ENCODE data around the gene ALDH3B2. TPM values are rescaled to one million over a fixed set of nuclear protein-coding genes. Genes with fewer than 3 reads are reported as not detected.
"Not testable (repeated sequence)": the region's sequence is repeated elsewhere in the genome, so short reads cannot be mapped to it uniquely, and the experiment has no call there.

Gene ALDH3B2
- total RNA-seq, 1 donor from 2014 or later, result 3.1 TPM

DNA sequence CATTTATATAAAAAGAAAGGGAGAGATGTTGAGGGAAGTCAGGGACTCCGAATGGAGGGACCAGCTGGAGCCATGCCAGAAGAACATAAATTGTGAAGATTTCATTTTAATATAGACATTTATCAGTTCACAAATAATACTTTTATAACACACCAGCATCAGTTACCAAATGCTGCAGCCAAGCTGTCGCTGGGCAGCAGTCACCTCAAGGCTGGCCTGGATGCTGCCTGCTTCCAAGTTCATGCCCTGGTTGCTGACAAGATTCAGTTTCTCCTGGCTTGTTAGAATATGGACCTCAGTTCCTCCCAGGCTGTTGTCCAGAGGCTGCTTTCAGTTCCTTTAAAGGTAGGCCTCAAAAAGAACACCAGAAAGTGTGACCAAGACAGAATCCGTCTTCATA, 30.8 kb upstream of the ALDH3B2 start:
- peaks cover 2% of the 10 kb centered on the region for H3K36me3 Mint-ChIP-seq

DNA sequence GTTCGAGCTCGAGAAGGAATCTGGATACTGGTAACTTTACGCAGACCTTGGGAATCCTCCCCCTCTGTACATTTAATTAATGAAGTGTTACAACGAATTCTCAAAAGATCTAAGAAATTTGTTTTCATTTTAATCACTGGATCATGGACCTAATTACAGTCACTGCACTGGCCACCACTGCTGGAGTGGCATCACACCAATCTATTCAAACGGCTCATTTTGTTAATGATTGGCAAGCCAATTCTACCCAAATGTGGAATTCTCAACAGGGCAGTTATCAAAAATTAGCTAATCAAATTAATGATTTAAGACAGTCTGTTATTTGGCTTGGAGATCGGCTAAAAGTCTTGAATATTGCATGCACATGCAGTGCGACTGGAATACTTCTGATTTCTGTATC, 30.1 kb upstream of the ALDH3B2 start:
- H3K36me3 Mint-ChIP-seq, result peaks cover 5% of the 10 kb centered on the region
- no peak for DNase-seq (ENCODE audit: low spot score in 2 of 2, unreplicated experiment in 2 of 2)
- TF ChIP-seq, protein P1, sequence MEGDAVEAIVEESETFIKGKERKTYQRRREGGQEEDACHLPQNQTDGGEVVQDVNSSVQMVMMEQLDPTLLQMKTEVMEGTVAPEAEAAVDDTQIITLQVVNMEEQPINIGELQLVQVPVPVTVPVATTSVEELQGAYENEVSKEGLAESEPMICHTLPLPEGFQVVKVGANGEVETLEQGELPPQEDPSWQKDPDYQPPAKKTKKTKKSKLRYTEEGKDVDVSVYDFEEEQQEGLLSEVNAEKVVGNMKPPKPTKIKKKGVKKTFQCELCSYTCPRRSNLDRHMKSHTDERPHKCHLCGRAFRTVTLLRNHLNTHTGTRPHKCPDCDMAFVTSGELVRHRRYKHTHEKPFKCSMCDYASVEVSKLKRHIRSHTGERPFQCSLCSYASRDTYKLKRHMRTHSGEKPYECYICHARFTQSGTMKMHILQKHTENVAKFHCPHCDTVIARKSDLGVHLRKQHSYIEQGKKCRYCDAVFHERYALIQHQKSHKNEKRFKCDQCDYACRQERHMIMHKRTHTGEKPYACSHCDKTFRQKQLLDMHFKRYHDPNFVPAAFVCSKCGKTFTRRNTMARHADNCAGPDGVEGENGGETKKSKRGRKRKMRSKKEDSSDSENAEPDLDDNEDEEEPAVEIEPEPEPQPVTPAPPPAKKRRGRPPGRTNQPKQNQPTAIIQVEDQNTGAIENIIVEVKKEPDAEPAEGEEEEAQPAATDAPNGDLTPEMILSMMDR (IDR thresholded peaks at IDR 0.05; ENCODE audit: unreplicated experiment), result no peak
- H3K27ac Mint-ChIP-seq, result no peak overlapping the region
- peaks cover 5% of the 10 kb centered on the region for H3K4me1 Mint-ChIP-seq
- peaks cover 8% of the 10 kb centered on the region for H3K9me3 Mint-ChIP-seq
- H3K27me3 Mint-ChIP-seq (ENCODE audit: low read depth), result peaks cover 18% of the 10 kb centered on the region
- H3K4me3 Mint-ChIP-seq, result no peak overlapping the region

More for the DNA sequence above, 30.8 kb upstream of the ALDH3B2 start:
- no peak for DNase-seq (ENCODE audit: low spot score in 2 of 2, unreplicated experiment in 2 of 2)
- Mint-ChIP-seq H3K4me3 (no peak overlapping the region), H3K4me1 (peaks cover 5% of the 10 kb centered on the region), H3K9me3 (peaks cover 4% of the 10 kb centered on the region), H3K27me3 (ENCODE audit: low read depth) (peaks cover 22% of the 10 kb centered on the region), H3K27ac (no peak overlapping the region)
- TF ChIP-seq, protein P1 (IDR thresholded peaks at IDR 0.05; ENCODE audit: unreplicated experiment), result no peak

DNA sequence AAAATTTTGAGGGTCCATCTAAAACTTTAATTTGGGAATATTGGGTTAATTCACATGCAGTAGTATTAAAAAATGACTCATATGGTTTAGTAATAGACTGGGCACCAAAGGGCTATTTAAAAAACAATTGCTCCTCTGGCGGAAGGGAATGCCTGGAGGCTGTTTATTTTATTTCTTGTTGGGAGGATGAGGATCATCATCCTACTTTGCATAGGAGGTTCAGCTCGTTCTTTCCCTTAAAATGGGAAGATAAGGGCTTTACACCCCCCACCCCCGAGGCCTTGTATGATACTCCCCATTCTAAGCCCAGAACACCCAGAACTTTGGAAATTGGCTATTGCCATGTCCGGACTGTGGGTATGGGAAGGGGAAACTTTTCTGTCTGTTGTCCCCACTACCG, 29.3 kb upstream of the ALDH3B2 start:
- not testable (repeated sequence) for H3K4me1 Mint-ChIP-seq; H3K4me3 Mint-ChIP-seq; DNase-seq (ENCODE audit: low spot score in 2 of 2, unreplicated experiment in 2 of 2); H3K27ac Mint-ChIP-seq; H3K36me3 Mint-ChIP-seq
- Mint-ChIP-seq H3K27me3 (ENCODE audit: low read depth) (peaks cover 11% of the 10 kb centered on the region), H3K9me3 (peaks cover 15% of the 10 kb centered on the region)

DNA sequence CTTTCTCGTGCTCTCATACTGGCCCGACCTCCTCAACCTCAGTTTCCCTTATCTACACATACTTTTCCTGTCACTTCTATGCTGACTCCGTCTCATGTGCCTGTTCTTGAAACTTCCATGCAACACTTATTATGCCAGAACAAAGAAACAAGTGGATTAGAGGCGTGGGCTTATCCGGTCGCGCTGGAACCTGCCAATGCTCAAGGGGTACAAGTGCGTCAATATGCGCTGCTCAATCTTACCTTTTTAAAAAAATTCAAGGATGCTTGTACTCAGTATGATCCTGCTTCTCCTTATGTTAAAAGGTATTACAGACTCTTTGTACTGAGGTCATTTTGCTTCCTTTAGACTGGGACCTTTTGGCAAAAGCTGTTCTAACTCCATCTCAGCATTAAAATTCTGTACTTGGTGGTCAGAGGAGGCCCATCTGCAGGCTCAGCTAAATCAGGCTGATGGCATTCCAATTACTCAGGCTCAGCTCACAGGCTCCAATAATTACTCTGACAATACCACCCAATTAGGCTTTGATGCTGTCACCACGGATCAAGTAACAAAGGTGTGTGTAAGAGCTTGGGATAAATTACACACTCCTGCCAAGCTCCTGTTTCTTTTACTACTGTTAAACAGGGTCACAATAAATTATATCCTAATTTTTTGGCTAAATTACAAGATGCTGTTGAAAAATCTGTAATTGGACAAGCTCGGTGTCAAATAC, 26.3 kb upstream of the ALDH3B2 start:
- no peak overlapping the region for H3K27ac Mint-ChIP-seq
- TF ChIP-seq, protein P1 (IDR thresholded peaks at IDR 0.05; ENCODE audit: unreplicated experiment), result no peak
- H3K9me3 Mint-ChIP-seq, result peaks cover 20% of the 10 kb centered on the region
- H3K4me1 Mint-ChIP-seq, result peaks cover 5% of the 10 kb centered on the region
- peaks cover 11% of the 10 kb centered on the region for H3K27me3 Mint-ChIP-seq (ENCODE audit: low read depth)
- peaks cover 9% of the 10 kb centered on the region for H3K36me3 Mint-ChIP-seq
- DNase-seq (ENCODE audit: low spot score in 2 of 2, unreplicated experiment in 2 of 2), result no peak
- no peak overlapping the region for H3K4me3 Mint-ChIP-seq

DNA sequence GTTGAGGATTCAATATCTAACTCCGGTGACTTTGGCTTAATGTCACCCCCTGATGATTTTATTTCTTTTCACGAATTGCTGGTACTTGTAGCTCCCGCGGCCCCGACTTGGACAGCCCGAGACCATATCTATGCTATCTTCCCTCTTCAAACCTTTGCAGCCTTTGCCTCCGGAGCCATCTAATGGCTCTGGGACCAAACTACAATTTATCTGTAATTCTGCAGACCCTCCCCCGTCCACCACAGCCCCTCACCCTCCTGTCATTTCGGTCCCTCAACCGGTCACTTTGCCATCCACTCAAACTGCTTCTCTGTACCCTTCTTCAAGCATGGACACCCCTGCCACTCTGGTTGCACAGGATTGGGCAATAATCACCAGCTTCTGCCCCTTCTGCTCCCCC, 25.7 kb upstream of the ALDH3B2 start:
- TF ChIP-seq, protein P1 (IDR thresholded peaks at IDR 0.05; ENCODE audit: unreplicated experiment), result no peak
- H3K27ac Mint-ChIP-seq, result no peak overlapping the region
- no peak overlapping the region for H3K4me3 Mint-ChIP-seq
- H3K9me3 Mint-ChIP-seq, result peaks cover 20% of the 10 kb centered on the region
- DNase-seq (ENCODE audit: low spot score in 2 of 2, unreplicated experiment in 2 of 2), result no peak
- H3K27me3 Mint-ChIP-seq (ENCODE audit: low read depth), result peaks cover 11% of the 10 kb centered on the region
- H3K36me3 Mint-ChIP-seq, result peaks cover 9% of the 10 kb centered on the region
- peaks cover 5% of the 10 kb centered on the region for H3K4me1 Mint-ChIP-seq

DNA sequence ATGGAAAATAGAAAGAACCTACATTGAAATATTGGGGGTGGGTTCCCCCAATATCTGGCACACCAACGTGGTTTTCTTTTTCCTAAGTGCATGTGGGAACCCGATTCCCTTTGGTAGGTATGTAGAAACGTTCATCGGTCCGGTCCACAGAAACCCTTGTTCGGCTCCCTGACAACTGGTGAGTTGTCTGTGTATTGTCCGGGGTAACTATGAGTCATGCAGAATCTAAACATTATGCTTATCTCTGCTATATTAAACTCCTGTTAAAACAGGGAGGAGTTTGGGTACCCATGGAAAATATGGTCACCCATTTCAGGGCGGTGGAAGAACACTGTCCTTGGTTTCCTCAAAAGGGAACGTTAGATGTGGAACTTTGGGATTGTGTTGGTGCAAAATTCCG, 25.1 kb upstream of the ALDH3B2 start:
- H3K27me3 Mint-ChIP-seq (ENCODE audit: low read depth), result peaks cover 11% of the 10 kb centered on the region
- peaks cover 20% of the 10 kb centered on the region for H3K9me3 Mint-ChIP-seq
- TF ChIP-seq, protein P1 (IDR thresholded peaks at IDR 0.05; ENCODE audit: unreplicated experiment), result no peak
- no peak overlapping the region for H3K27ac Mint-ChIP-seq
- H3K36me3 Mint-ChIP-seq, result peaks cover 9% of the 10 kb centered on the region
- no peak overlapping the region for H3K4me3 Mint-ChIP-seq
- H3K4me1 Mint-ChIP-seq, result peaks cover 5% of the 10 kb centered on the region
- no peak for DNase-seq (ENCODE audit: low spot score in 2 of 2, unreplicated experiment in 2 of 2)

Measured in mesothelial cell of epicardium (in vitro differentiated cells).